ENCODE results near the gene PLPPR3.

DNA sequence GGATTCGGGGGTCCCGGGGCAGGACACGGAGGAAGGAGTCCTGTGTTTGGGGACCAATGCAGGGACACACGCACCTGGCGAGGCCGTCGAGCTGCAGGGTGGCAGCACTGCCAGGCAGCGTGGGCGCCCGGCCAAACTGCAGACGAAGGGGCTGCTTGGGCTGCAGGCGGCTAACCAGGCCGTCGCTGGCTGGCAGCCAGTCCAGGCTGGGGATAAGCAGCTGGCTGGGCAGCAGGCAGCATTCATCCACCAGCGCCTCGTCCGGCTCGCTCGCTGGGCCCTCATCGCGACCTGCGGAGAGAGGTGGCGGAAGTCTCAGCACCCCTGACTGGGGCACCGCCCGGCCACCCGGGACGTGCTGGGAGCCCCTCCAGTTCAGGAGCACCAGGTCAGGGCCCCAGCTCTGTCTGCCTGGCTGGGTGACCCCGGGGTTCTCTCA is 49.2 kb upstream of the PLPPR3 start:
- TF ChIP-seq, protein P1, sequence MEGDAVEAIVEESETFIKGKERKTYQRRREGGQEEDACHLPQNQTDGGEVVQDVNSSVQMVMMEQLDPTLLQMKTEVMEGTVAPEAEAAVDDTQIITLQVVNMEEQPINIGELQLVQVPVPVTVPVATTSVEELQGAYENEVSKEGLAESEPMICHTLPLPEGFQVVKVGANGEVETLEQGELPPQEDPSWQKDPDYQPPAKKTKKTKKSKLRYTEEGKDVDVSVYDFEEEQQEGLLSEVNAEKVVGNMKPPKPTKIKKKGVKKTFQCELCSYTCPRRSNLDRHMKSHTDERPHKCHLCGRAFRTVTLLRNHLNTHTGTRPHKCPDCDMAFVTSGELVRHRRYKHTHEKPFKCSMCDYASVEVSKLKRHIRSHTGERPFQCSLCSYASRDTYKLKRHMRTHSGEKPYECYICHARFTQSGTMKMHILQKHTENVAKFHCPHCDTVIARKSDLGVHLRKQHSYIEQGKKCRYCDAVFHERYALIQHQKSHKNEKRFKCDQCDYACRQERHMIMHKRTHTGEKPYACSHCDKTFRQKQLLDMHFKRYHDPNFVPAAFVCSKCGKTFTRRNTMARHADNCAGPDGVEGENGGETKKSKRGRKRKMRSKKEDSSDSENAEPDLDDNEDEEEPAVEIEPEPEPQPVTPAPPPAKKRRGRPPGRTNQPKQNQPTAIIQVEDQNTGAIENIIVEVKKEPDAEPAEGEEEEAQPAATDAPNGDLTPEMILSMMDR (IDR thresholded peaks at IDR 0.05): no peak
- no peak for TF ChIP-seq POLR2A (IDR thresholded peaks at IDR 0.05)

Data from Peyer's patch (tissue), 4 donors.